Activated CD4-positive, alpha-beta T cell treated with anti-CD3 and anti-CD28 coated beads for 36 hours (primary cell): ENCODE measurements around the gene ZNF598. TPM values are rescaled to one million over a fixed set of nuclear protein-coding genes. Genes with fewer than 3 reads are reported as not detected.

Experiments used
- ATAC-seq: fragments of 200-7000 bp; cut with Tn5 transposase; one replicate; pipeline ENCODE4 v1.10.0; 2021; ENCODE audit warnings: mild to moderate bottlenecking, moderate library complexity
- CTCF ChIA-PET: fragments of 350-600 bp; sonication (Branson Sonifier 250); formaldehyde crosslinking; loops from one replicate; lab custom pipeline; 2021; ENCODE audit warnings: antibody characterized with exemption; lab: Charles Lee
- POLR2A ChIA-PET: fragments of 350-600 bp; sonication (Branson Sonifier 250); formaldehyde crosslinking; loops from one replicate; lab custom pipeline; 2021; ENCODE audit warnings: antibody characterized with exemption, inconsistent platforms; lab: Charles Lee
- DNase-seq: peaks from one replicate; pipeline ENCODE4 v3.0.0-alpha.2; 2020
- H3K27ac Mint-ChIP-seq: one replicate; pipeline ENCODE4 v1.8.0; 2021; ENCODE audit warnings: mixed read lengths
- H3K27me3 Mint-ChIP-seq: one replicate; pipeline ENCODE4 v1.8.0; 2021; ENCODE audit warnings: mixed read lengths
- H3K36me3 Mint-ChIP-seq: one replicate; pipeline ENCODE4 v1.8.0; 2021; ENCODE audit warnings: low read depth, mixed read lengths
- H3K4me1 Mint-ChIP-seq: one replicate; pipeline ENCODE4 v1.8.0; 2021; ENCODE audit warnings: mixed read lengths
- H3K4me3 Mint-ChIP-seq: one replicate; pipeline ENCODE4 v1.8.0; 2021; ENCODE audit warnings: mild to moderate bottlenecking, moderate library complexity, mixed read lengths
- H3K9me3 Mint-ChIP-seq: one replicate; pipeline ENCODE4 v1.8.0; 2021; ENCODE audit warnings: low read depth, mixed read lengths
- intact Hi-C, 2 experiments: fragments of 100-400 bp; cut with DNase I in 1 of 2; cut with micrococcal nuclease in 1 of 2; formaldehyde crosslinking; loops; one replicate each; pipeline versions ENCODE4 v1.14.2 to v1.15.1; 2022 to 2024; cut with DNase I, micrococcal nuclease
- total RNA-seq, 2 experiments: library from RNA; stranded (reverse); gene quantifications; one replicate each; pipeline ENCODE4 v1.2.3, GENCODE V29; 2021

ZNF598 gene
- total RNA-seq, 2 experiments from 2014 or later: 64.6 to 69.8 TPM

DNA sequence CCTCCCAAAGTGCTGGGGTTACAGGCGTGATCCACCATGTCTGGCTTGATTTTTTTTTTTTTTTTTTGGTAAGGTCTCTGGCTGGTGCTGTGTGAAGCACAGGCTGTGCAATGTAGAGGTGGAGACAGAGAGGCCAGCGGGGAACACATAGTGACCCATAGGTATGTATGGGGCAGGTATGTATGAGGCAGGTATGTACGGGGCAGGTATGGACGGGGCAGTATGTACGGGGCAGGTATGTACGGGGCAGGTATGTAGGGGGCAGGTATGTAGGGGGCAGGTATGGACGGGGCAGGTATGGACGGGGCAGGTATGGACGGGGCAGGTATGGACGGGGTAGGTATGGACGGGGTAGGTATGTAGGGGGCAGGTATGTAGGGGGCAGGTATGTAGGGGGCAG is 60.1 kb downstream of the ZNF598 start:
- no peak for DNase-seq
- no peak for ATAC-seq
- ChIA-PET POLR2A (no interaction called here), CTCF (no interaction called here)
- Mint-ChIP-seq H3K4me1 (peaks cover 5% of the 10 kb centered on the region), H3K27me3 (no peaks in the 10 kb centered on the region), H3K4me3 (no peak overlapping the region), H3K36me3 (no peaks in the 10 kb centered on the region), H3K27ac (no peak overlapping the region), H3K9me3 (no peaks in the 10 kb centered on the region)
- intact Hi-C loops: loop anchor here in 1 of 2 experiments (10.0 kb wide), 1 partner anchor 605 kb away; no protein-coding TSS in a partner anchor

Other genes with a start within 250 kb of the ZNF598 start
- gene NME3, start 238.3 kb downstream of the ZNF598 start, total RNA-seq: 10 to 100 TPM; 23.7 to 43.6 TPM
- gene EME2, start 237.0 kb downstream of the ZNF598 start, total RNA-seq: 10 to 100 TPM; 13.1 to 18.4 TPM
- gene MRPS34, start 236.7 kb downstream of the ZNF598 start, total RNA-seq: 100 to 1,000 TPM; 146 to 175 TPM
- 10 to 100 TPM; 12.5 to 13.6 TPM for gene SPSB3, start 227.2 kb downstream of the ZNF598 start, total RNA-seq
- gene NUBP2, start 226.9 kb downstream of the ZNF598 start, total RNA-seq: 10 to 100 TPM; 34.4 to 42.4 TPM
- not detected for gene IGFALS, start 216.1 kb downstream of the ZNF598 start, total RNA-seq
- 10 to 100 TPM; 20.9 to 25.0 TPM for gene HAGH, start 183.0 kb downstream of the ZNF598 start, total RNA-seq
- 10 to 100 TPM; 11.6 to 11.9 TPM for gene FAHD1, start 182.6 kb downstream of the ZNF598 start, total RNA-seq
- gene MEIOB, start 137.7 kb downstream of the ZNF598 start, total RNA-seq: under 1 TPM; 0.14 to 0.21 TPM
- gene HS3ST6, start 91.4 kb downstream of the ZNF598 start, total RNA-seq: not detected
- 10 to 100 TPM; 17.3 to 21.8 TPM for gene MSRB1, start 66.6 kb downstream of the ZNF598 start, total RNA-seq
- gene RPL3L, start 55.1 kb downstream of the ZNF598 start, total RNA-seq: not detected
- gene NDUFB10, start 50.3 kb downstream of the ZNF598 start, total RNA-seq: 100 to 1,000 TPM; 113 to 118 TPM
- gene RPS2, start 45.0 kb downstream of the ZNF598 start, total RNA-seq: 1,000 to 10,000 TPM; 5,351 to 6,287 TPM
- not detected for gene RNF151, start 43.0 kb downstream of the ZNF598 start, total RNA-seq
- 10 to 100 TPM; 47.4 to 48.6 TPM for gene TBL3, start 37.8 kb downstream of the ZNF598 start, total RNA-seq
- not detected for gene NOXO1, start 28.4 kb downstream of the ZNF598 start, total RNA-seq
- 10 to 100 TPM; 25.0 to 25.8 TPM for gene GFER, start 25.6 kb downstream of the ZNF598 start, total RNA-seq
- gene SYNGR3, start 19.9 kb downstream of the ZNF598 start, total RNA-seq: 1 to 10 TPM; 4.8 to 5.9 TPM
- 1 to 10 TPM; 2.0 to 2.8 TPM for gene NPW, start 10.0 kb upstream of the ZNF598 start, total RNA-seq
- gene NHERF2, start 17.1 kb upstream of the ZNF598 start, total RNA-seq: 1 to 10 TPM; 1.9 to 2.7 TPM
- gene NTHL1, start 38.0 kb upstream of the ZNF598 start, total RNA-seq: 10 to 100 TPM; 22.6 to 26.1 TPM
- 10 to 100 TPM; 49.6 to 72.9 TPM for gene TSC2, start 38.2 kb upstream of the ZNF598 start, total RNA-seq
- gene PKD1, start 126.1 kb upstream of the ZNF598 start, total RNA-seq: 10 to 100 TPM; 64.3 to 71.2 TPM
- under 1 TPM in 1 of 2 experiments, not detected in 1; 0.21 TPM for gene RAB26, start 138.8 kb upstream of the ZNF598 start, total RNA-seq
- 10 to 100 TPM; 70.7 to 93.7 TPM for gene TRAF7, start 146.0 kb upstream of the ZNF598 start, total RNA-seq
- 1 to 10 TPM in 1 of 2 experiments, under 1 TPM in 1; 0.98 to 1.3 TPM for gene CASKIN1, start 186.8 kb upstream of the ZNF598 start, total RNA-seq
- gene MLST8, start 195.6 kb upstream of the ZNF598 start, total RNA-seq: 10 to 100 TPM; 61.3 to 76.1 TPM
- gene BRICD5, start 201.0 kb upstream of the ZNF598 start, total RNA-seq: 1 to 10 TPM; 8.0 to 8.8 TPM
- 10 to 100 TPM; 11.5 to 15.0 TPM for gene PGP, start 205.0 kb upstream of the ZNF598 start, total RNA-seq
- gene E4F1, start 213.8 kb upstream of the ZNF598 start, total RNA-seq: 10 to 100 TPM; 18.0 to 18.6 TPM
- gene DNASE1L2, start 226.6 kb upstream of the ZNF598 start, total RNA-seq: under 1 TPM; 0.51 to 0.55 TPM
- gene ECI1, start 241.8 kb upstream of the ZNF598 start, total RNA-seq: 10 to 100 TPM; 23.0 to 41.0 TPM